Testis (tissue), 2 donors: ENCODE data around the gene NPC2.

Experiments used
- CTCF ChIP-seq, 3 experiments: fragments of 450-650 bp in 2 of 3; fragments of 200-600 bp in 1 of 3; sonication (generic) in 1 of 3; IDR thresholded peaks; one replicate each; pipeline ENCODE4 v1.5.1; 2016 to 2019; ENCODE audit warnings: antibody characterized with exemption in 3 of 3, mild to moderate bottlenecking in 2 of 3, moderate library complexity in 1 of 3
- POLR2A ChIP-seq: fragments of 450-650 bp; IDR thresholded peaks from one replicate; pipeline ENCODE4 v1.6.1; 2017; ENCODE audit warnings: antibody characterized with exemption, mild to moderate bottlenecking, moderate library complexity

GRCh38 chr14:74442757-74443156, 50.3 kb downstream of the NPC2 start:
- TF ChIP-seq CTCF (IDR thresholded peaks at IDR 0.05) (no peak), POLR2A (no peak)
